CD4-positive, alpha-beta T cell treated with Interferon gamma for 1 hour (primary cell): Measurements from ENCODE around the gene SLC39A11.
"Not testable (repeated sequence)": the region's sequence is repeated elsewhere in the genome, so short reads cannot be mapped to it uniquely, and the experiment has no call there.

Experiments used
- DNase-seq: peaks from one replicate; pipeline ENCODE4 v3.0.0-alpha.2; 2020

SLC39A11 gene

GRCh38 chr17:72901657-72902056 lies 190.8 kb downstream of the SLC39A11 start:
- no peak for DNase-seq

- no peak for DNase-seq
Measured at GRCh38 chr17:72901083-72901482, 191.4 kb downstream of the SLC39A11 start.

GRCh38 chr17:72900654-72900971 lies 191.9 kb downstream of the SLC39A11 start:
- DNase-seq: no peak

DNA sequence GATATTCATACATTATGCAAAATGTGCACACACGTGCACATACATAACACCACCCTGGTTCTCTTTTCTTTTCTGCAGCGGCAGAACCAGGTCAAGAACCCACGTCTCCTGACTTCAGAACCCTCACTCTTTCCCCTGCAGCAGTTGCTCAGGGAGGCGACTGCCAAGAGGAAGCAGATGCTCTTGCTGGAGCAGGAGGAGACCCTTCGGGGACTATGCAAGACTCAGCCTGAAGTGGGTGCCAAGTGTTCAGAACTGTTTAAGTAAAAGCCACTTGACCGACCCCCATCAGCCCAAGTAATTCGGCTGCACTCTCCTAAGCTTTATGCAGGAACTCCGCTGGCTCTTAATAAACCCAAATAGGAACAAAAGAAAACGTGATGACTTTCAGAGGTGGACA lies 193.8 kb downstream of the SLC39A11 start:
- no peak for DNase-seq

DNA sequence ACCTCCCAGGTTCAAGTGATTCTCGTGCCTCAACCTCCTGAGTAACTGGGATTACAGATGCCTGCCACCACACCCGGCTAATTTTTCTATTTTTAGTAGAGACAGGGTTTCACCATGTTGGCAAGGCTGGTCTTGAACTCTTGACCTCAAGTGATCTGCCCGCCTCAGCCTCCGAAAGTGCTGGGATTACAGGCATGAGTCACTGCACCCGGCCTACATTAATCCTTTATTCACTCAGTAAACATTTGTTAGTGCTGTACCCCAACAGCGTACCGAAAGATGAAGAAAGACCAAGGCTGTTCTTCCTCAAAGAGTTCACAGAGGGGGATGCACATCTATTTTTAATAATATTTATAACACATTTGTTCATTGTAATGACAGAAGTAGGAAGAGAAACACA lies 196.2 kb downstream of the SLC39A11 start:
- not testable (repeated sequence) for DNase-seq

- DNase-seq: no peak
Measured at GRCh38 chr17:72891627-72892026, 200.9 kb downstream of the SLC39A11 start.

- no peak for DNase-seq
Measured at GRCh38 chr17:72890711-72891110, 201.8 kb downstream of the SLC39A11 start.

GRCh38 chr17:72887917-72888316 lies 204.6 kb downstream of the SLC39A11 start:
- DNase-seq: no peak

DNA sequence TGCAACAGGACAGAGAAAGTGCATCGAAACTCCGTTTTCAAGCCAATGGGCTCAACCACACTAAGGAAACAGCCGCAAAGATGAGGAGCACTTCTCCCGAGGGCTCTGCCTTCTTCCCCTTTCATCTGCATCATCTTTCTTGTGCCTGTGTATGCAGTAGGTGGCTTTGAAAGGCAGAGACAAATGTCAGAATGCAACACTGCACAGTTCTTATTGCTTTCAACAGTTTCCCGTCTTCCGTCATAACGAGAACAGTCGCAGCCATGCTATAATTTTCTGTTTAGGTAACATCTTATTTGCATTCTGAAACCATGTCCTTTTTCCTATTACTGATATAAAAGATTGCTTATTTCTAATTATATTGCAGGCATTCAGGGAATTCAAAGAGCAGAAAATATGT lies 205.2 kb downstream of the SLC39A11 start:
- DNase-seq: no peak

DNA sequence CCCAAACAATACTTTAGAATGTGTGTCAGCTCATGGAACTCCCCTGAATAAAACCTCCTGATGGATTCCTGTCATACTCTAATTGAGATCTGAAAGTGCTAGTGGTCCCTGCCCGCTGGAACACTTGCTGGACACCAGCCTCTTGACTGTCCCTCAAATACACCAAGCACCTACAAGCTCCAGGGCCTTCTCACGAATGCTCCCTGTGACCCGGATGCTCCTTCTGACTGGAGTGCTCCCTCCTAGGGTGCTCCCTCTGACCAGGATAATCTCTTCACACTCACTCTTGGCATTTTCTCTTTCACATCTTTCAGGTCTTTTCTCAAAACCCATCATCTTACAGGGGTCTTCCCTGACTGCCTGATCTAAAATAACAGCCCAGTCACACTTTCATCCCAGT lies 205.9 kb downstream of the SLC39A11 start:
- no peak for DNase-seq

DNA sequence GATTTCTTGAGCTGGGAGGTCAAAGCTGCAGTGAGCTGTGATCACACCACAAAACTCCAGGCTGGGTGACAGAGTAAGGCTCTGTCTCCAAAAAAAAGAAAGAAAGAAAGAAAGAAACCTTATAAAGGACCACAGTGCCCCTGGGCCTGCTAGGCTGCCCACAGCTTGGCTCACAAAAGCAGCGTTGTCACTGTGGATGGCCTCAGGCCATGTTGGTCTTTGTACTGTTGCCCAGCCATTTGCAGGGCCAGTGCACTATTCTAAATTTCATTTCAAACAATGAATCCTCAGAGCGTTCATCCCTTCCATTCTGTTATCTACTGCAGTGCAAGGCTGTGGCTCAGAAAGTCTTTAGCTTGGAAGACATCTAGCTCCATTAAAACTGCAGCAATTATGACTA lies 208.4 kb downstream of the SLC39A11 start:
- DNase-seq: no peak

DNA sequence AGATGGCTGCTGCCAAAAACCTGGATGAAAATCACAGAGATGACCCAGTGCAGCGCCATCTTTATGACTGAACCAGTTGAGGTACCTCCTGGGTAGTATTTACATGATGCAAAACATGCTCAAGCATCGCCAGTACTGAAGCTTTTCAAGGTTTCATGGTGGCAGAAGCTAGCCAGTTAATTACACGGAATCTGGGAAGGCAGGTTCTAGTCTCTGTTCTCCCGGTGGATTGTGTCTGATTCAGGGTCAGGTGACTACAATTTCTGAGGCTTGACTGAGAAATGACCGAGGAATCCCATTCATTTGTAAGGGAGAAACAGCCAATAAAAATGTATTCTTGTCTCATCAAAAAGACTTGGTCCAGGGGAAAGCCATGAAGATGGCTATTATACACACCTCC lies 209.1 kb downstream of the SLC39A11 start:
- no peak for DNase-seq

DNA sequence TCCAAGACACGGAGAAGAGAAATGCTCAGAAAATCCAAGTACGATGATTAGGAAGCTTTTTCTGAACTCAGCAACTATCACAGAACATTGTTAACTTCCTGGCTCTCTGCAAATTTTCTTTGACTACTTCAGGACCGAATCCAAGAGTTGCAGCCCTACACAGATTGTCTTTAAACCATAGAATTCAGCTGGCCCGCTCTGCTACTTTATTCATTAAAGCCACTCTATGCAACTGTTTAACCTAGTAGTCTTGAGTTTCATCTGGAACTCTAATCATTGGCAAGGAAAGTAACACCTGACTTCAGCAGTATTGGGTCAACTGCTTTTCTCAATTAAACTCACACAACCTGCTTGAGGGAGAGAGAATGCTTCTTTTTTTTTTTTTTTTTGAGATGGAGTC lies 210.1 kb downstream of the SLC39A11 start:
- DNase-seq: no peak

DNA sequence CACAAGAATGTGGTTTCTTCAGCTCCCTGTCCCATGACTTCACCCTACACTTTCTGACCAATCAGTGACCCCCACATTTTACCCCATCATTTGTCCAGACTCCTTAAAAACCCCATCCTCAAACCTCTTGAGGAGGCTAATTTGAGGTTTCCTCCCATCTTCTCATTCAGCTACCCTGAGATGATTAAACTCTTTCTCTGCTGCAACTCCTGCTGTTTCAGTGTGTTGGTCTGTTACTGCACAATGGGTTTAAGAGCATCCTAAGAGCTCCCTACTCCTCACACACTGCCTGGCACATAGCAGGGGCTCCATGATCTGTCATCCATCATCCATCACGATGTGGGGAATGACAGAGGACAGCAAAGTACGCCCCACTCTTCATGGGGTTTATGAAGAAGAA lies 212.6 kb downstream of the SLC39A11 start:
- no peak for DNase-seq

DNA sequence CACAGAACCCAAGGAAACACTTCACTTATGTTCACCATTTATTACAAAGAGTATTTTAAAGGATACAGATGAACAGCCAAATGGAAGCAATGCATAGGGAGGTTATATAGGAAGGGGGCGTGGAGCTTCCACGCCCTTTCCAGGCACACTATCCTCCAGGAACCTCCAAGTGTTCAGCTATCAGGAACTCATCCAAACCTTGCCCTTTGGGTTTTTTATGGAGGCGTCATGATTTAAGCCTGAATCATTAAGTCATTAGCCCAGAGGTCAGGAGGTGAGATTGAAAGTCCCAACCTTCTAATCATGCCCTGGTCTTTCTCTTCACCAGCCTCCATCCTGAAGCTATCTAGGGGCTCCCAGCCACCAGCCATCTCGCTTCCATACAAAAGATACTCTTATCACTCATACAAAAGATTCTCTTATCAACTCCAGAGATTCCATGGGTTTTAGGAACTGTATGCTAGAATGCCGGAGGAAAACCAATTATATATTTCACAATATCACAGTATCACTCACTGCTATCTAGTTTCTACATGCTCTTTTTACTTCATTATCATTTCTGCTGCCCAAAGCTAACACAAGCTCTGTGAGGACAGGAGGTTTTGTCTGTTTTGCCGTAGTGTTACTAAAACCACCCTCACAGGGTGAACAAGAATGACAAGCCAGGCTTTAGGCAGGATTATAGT lies 213.4 kb downstream of the SLC39A11 start:
- no peak for DNase-seq

DNA sequence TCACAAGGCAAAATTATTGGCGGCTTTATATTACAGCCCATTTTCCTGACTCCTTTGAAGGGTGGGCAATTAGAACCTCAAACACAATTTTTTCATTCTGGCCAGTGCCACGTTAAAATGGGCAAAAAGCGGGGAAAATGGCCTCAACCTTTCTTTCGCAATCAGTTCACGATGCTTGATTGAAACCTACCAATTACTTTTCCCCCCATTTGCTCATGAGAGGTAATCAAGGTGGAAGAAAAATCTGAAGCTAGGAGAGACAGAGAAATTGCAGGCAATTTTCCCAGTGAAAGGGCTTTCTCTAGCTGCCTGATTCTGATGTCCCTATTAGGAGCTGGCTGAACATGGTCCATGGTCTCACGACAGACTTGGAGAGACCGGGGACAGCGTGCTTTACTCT lies 215.1 kb downstream of the SLC39A11 start:
- no peak for DNase-seq

DNA sequence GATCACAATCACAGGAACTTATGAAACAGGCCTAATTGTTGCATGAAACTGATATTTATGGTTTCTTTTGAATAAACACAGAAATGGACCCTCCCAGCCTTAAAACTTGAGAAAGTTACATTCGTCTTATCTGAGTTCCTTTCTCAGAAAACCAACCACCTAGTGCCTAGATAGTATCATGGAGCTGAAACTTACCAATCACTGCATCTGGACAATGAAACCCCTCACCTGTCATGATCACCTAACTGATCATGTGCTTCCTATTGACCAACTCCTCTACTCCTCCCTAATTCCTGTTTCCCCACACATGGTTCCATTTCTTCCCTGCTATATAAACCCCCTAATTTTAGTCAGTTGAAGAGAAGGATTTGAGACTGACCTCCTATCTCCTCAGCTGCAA lies 216.1 kb downstream of the SLC39A11 start:
- no peak for DNase-seq

DNA sequence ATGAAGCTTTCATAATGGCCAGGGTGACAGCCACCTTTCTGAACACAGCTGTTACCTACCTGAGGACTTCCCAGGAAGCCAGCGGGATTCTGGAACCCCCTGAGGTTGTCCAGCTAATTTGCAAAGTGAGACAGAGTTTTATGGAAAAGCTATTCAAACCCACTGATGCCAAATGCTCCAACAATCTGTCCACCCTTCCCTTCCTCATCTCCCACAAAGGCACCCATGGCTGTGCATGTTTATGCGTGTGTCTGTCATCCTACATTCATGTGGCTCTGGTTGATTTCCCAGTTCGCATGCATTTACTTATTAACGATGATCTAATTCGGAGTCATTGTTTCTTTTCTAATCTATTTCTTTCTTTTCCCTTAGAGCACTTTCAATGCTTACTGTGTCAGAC lies 217.1 kb downstream of the SLC39A11 start:
- no peak for DNase-seq

DNA sequence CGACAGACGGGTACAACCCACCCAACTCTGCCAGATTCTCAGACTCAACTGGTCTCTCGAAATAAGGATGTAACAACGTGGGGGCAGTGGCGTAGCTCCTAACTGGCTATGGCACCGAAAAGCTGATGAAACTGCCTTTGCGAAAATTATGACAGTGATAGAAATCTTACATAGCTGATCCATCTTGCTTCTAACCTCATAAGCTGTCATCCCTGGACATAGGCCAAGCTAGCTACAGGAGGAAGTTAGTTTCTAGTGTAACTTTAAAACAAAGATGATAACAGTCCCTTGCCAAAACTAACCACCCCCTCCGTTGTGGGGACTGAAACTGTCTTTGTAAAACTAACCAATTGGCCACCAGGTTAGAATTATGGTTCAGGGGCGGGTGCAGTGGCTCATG lies 220.1 kb downstream of the SLC39A11 start:
- no peak for DNase-seq

DNA sequence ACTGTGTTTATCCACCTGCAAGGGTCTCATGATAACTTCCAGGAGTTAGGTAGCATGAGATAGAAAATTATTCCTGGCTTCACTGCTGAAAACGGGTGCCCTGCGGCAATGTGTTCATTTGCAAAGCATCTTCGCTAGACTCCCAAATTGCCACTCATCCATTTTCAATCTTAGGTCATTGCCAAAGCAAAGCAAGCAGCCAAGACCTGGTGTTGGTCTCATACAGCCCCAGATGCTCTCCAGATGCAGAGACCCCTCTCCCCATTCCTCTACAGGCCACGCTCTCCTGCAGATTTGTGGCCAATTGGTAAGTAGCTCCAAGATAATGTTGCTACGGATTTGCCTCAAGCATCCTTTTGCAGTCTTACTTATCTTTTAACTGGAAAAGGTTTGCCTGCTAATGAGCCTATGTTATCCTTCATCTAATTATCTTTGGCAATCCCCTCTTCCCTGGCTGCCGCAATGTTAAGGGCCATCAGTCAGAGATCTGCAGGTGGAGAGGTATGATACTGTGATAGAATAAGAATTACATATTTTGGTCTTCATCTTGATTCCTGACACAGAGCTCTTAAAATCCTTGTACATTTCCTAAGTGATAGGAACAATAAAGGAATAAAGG lies 222.0 kb downstream of the SLC39A11 start:
- no peak for DNase-seq

GRCh38 chr17:72869630-72870029 lies 222.9 kb downstream of the SLC39A11 start:
- no peak for DNase-seq

GRCh38 chr17:72865954-72866353 lies 226.5 kb downstream of the SLC39A11 start:
- no peak for DNase-seq

- DNase-seq: no peak
Measured at GRCh38 chr17:72863526-72864211, 228.8 kb downstream of the SLC39A11 start.

DNA sequence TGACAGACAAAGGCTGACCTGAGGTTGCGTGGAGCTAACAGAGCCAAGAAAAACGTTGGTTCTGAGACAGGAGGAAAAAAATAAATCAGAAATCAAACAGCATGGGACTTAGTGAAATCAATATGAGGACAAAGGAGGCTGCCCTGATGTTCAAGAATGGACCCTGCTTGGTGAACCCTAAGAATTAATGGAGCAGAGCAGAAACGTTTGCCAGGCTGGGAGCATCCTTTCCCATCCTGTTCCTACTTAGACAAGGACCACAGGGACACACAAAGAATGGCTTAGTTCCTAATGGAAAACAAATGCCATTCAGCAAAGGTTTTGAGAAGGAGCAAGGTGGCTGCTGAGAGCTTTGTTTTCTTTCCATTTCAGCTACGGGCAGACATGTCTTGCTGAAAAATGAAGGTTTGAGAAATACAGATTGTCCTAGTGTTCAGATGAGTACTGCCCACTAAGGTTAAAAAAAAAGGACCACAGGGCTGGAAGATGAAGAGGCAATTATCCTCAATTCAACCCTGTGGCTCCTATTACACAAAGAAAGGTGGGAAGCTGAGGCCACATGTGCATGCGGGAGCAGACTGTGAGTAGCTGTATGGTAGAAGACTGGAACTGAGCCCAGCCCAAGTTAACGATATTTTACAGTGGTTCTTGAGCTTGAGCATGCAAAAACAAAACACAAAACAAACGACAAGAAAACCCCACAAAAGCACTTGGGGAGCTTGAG lies 230.1 kb downstream of the SLC39A11 start:
- no peak for DNase-seq
